Thymus (tissue), 11 donors: ENCODE measurements around the gene PKNOX2. TPM values are rescaled to one million over a fixed set of nuclear protein-coding genes. Genes with fewer than 3 reads are reported as not detected.

ENCODE experiments used
- DNase-seq, 9 donors: peaks; one replicate each; pipeline ENCODE4 v3.0.0-alpha.2; 2013; ENCODE audit warnings: low spot score in 9 of 9, low read depth in 6 of 9, missing footprints in 1 of 9
- H3K27ac ChIP-seq, 2 donors: one replicate each; pipeline ENCODE4 v1.5.1; 2013; ENCODE audit warnings: control low read depth in 1 of 2, low read depth in 1 of 2, low read length in 1 of 2, mild to moderate bottlenecking in 1 of 2, moderate library complexity in 1 of 2
- H3K27me3 ChIP-seq, 2 donors: one replicate each; pipeline ENCODE4 v1.5.1; 2013; ENCODE audit warnings: low read length in 1 of 2; ENCODE audit not compliant: control insufficient read depth in 2 of 2, insufficient read depth in 1 of 2
- H3K36me3 ChIP-seq, 2 donors: one replicate each; pipeline ENCODE4 v1.5.1; 2013; ENCODE audit warnings: low read length in 1 of 2, mild to moderate bottlenecking in 1 of 2, moderate library complexity in 1 of 2; ENCODE audit not compliant: control insufficient read depth in 2 of 2, insufficient read depth in 2 of 2
- H3K4me1 ChIP-seq, 2 donors: one replicate each; pipeline ENCODE4 v1.5.1; 2013; ENCODE audit warnings: low read length in 2 of 2; ENCODE audit not compliant: control insufficient read depth in 2 of 2, insufficient read depth in 2 of 2
- H3K4me3 ChIP-seq, 2 donors: one replicate each; pipeline ENCODE4 v1.5.1; 2013; ENCODE audit warnings: low read length in 2 of 2, control low read depth in 1 of 2, mild to moderate bottlenecking in 1 of 2
- H3K9me3 ChIP-seq, 2 donors: one replicate each; pipeline ENCODE4 v1.5.1; 2013; ENCODE audit warnings: low read length in 1 of 2, mild to moderate bottlenecking in 1 of 2; ENCODE audit not compliant: control insufficient read depth in 2 of 2, insufficient read depth in 1 of 2
- WGBS: extraction: QIAGEN DNeasy Blood & Tissue Kit; methylation state at CpG from one replicate; pipeline ENCODE4 v1.1.7; 2013; 5-methylcytosine and 5-hydroxymethylcytosine counted together
- polyA plus RNA-seq: library from polyadenylated mRNA; stranded (reverse); fragments of 200-250 nt; gene quantifications from one replicate; pipeline ENCODE4 v1.2.3, GENCODE V29; 2013
- total RNA-seq: library from RNA; stranded (reverse); fragments of 120-200 nt; gene quantifications from one replicate; pipeline ENCODE4 v1.2.4, GENCODE V29; 2013
- donor health status: healthy.

PKNOX2 gene
- total and polyA plus RNA-seq, 2 donors, result 1.3 to 2.2 TPM

GRCh38 chr11:125398994-125399640 lies 234.6 kb downstream of the PKNOX2 start:
- no peak for DNase-seq
- Histone ChIP-seq H3K4me1 (no peaks in the 10 kb centered on the region), H3K27me3 (peaks cover 0 to 23% of the 10 kb centered on the region in 2 donors), H3K27ac (no peak overlapping the region), H3K4me3 (no peak overlapping the region), H3K9me3 (no peaks in the 10 kb centered on the region), H3K36me3 (no peaks in the 10 kb centered on the region)
- 73% methylated on average over 12 of the region's 12 CpGs for WGBS

GRCh38 chr11:125399945-125400344 lies 235.4 kb downstream of the PKNOX2 start:
- no peak overlapping the region for H3K27ac ChIP-seq

GRCh38 chr11:125401235-125401634 lies 236.7 kb downstream of the PKNOX2 start:
- 73% methylated on average over 12 of the region's 12 CpGs for WGBS
- DNase-seq, result no peak
- no peaks in the 10 kb centered on the region for H3K36me3 ChIP-seq
- H3K27ac ChIP-seq, result no peak overlapping the region
- H3K27me3 ChIP-seq, result peaks cover 0 to 41% of the 10 kb centered on the region in 2 donors
- no peak overlapping the region for H3K4me3 ChIP-seq
- no peaks in the 10 kb centered on the region for H3K9me3 ChIP-seq
- peaks cover 0 to 2% of the 10 kb centered on the region in 2 donors for H3K4me1 ChIP-seq

More at GRCh38 chr11:125399945-125400344, 235.4 kb downstream of the PKNOX2 start:
- 90% methylated on average over 6 of the region's 6 CpGs for WGBS
- Histone ChIP-seq H3K4me1 (peaks cover 0 to 2% of the 10 kb centered on the region in 2 donors), H3K27me3 (peaks cover 0 to 31% of the 10 kb centered on the region in 2 donors), H3K4me3 (no peak overlapping the region), H3K9me3 (no peaks in the 10 kb centered on the region), H3K36me3 (no peaks in the 10 kb centered on the region)
- DNase-seq, result no peak

DNA sequence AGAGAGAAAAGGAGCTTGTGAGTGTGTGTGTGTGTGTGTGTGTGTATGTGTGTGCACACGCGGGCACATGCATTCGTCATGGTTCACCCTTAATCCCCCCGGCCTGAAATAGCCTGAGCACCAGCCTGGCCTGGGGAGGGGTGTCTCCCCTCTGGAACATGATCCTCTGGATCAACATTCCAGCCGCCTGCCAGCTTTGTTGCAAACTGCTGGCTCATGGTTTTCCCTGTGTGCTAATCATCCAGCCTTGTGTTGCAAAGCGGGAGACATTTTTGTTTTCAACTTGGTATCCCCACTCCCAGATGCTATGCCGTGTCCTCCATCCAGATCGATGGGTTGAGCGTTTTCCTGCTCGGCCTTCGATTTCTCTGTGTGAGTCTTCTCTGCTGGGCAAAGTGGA lies 237.2 kb downstream of the PKNOX2 start:
- no peak for DNase-seq
- H3K4me3 ChIP-seq, result no peak overlapping the region
- no peak overlapping the region for H3K27ac ChIP-seq
- no peaks in the 10 kb centered on the region for H3K36me3 ChIP-seq
- peaks cover 0 to 44% of the 10 kb centered on the region in 2 donors for H3K27me3 ChIP-seq
- WGBS, result 88% methylated on average over 11 of the region's 11 CpGs
- no peaks in the 10 kb centered on the region for H3K9me3 ChIP-seq
- H3K4me1 ChIP-seq, result peaks cover 0 to 2% of the 10 kb centered on the region in 2 donors

DNA sequence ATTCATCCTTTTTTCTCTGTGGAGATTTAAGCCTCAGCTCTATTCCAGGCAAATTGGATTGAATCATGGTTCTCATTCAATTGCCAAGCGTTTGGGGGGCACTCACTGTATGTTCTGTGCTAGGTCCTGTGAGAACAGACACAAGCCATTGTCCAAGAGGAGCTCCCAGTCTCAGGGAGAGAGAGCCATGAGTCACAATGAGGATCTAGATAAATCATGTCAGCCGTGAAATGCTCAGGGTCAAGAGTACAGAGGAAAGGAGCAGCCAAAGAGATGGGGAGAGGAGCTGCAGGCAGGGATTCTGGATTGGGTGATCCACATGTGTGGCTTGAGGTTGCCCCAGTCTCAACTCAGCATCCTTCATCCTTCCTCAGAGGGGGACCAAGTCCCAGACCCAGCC lies 237.9 kb downstream of the PKNOX2 start:
- Histone ChIP-seq H3K27me3 (peaks cover 0 to 44% of the 10 kb centered on the region in 2 donors), H3K4me1 (peaks cover 0 to 2% of the 10 kb centered on the region in 2 donors), H3K27ac (no peak overlapping the region), H3K36me3 (no peaks in the 10 kb centered on the region), H3K9me3 (no peaks in the 10 kb centered on the region), H3K4me3 (no peak overlapping the region)
- WGBS, result 70% methylated on average over 2 of the region's 2 CpGs
- no peak for DNase-seq

DNA sequence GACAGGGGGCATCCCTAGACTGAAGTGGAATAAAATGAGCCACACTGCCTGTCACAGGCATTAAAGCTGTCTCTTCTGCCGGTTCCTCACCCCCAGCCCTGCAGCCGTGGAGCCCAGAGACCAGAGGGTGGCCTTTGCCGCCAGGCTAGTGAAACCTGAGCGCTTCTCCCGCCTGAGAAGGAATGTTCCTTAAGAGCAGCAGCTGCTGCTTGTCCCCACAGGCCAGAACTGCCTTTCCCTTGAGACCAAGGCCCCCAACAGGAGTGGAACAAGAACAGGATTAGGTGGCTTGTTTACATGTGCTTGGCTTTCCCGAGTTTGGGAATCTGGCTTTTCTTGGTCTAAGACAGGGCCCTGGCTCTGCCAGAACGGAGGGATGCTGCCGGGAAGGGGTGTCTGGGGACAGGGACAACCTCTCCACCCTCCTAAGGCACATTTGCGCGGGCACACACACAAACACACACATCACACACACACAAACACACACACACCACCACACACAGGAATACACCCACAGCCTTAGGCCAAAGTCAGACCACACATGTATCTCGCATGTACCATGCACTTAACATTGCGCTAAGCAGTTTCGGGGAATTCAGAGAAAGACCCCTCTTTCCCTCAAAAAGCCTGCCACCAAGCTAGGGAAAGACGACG lies 239.7 kb downstream of the PKNOX2 start:
- DNase-seq, result peak in 1 of 9 donors; percentile 12
- Histone ChIP-seq H3K4me3 (no peak overlapping the region), H3K27ac (peak overlapping the region; percentile 36 to 39), H3K36me3 (no peaks in the 10 kb centered on the region), H3K27me3 (peaks cover 0 to 44% of the 10 kb centered on the region in 2 donors), H3K4me1 (peaks cover 0 to 2% of the 10 kb centered on the region in 2 donors), H3K9me3 (no peaks in the 10 kb centered on the region)
- WGBS, result 73% methylated on average over 15 of the region's 15 CpGs

- H3K36me3 ChIP-seq, result no peaks in the 10 kb centered on the region
- WGBS, result 28% methylated on average over 22 of the region's 22 CpGs
- H3K9me3 ChIP-seq, result no peaks in the 10 kb centered on the region
- H3K4me1 ChIP-seq, result peaks cover 0 to 6% of the 10 kb centered on the region in 2 donors
- peak overlapping the region in 1 of 2 donors; percentile 39 for H3K27ac ChIP-seq
- H3K4me3 ChIP-seq, result no peak overlapping the region
- H3K27me3 ChIP-seq, result peaks cover 0 to 45% of the 10 kb centered on the region in 2 donors
- peak in 8 of 9 donors; percentile 4 to 55 (median 30) for DNase-seq
Observed at GRCh38 chr11:125404811-125405790, 240.6 kb downstream of the PKNOX2 start.

DNA sequence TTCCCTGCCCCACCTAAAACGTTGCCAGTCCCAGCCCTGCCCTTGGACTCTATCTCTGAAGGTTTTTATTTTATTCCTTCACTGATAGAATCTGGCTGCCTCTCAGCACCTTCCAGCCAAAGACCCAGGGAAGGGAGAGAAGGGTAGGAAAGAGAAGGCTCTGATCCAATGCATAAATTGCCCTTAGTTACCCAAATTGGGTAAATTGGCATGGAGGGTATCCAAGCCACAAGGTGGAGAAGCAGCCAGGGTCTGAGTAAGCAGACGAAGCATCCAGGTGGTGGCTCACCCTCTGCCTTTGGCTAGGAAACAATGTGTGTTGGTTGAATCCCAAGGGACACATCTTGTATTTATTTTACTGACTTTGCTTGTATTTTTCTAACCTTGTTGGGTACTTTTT lies 242.5 kb downstream of the PKNOX2 start:
- Histone ChIP-seq H3K4me1 (peaks cover 0 to 6% of the 10 kb centered on the region in 2 donors), H3K27ac (no peak overlapping the region), H3K9me3 (no peaks in the 10 kb centered on the region), H3K4me3 (no peak overlapping the region), H3K36me3 (no peaks in the 10 kb centered on the region), H3K27me3 (peaks cover 0 to 41% of the 10 kb centered on the region in 2 donors)
- no peak for DNase-seq
- WGBS, result 76% methylated on average over 2 of the region's 2 CpGs
